Kidney glomerular epithelial cell (primary cell): ENCODE results near the gene ARID1B.
"Not testable (repeated sequence)": the region's sequence is repeated elsewhere in the genome, so short reads cannot be mapped to it uniquely, and the experiment has no call there.

Experiments
- DNase-seq: peaks from one replicate; lab custom pipeline; 2025; lab: John Stamatoyannopoulos, UW

Gene ARID1B

GRCh38 chr6:156963712-156964700 lies 186.8 kb downstream of the ARID1B start:
- no peak for DNase-seq

- no peak for DNase-seq
Observed at GRCh38 chr6:156967852-156968251, 190.7 kb downstream of the ARID1B start.

GRCh38 chr6:156969233-156969632 lies 192.1 kb downstream of the ARID1B start:
- DNase-seq, result no peak

- no peak for DNase-seq
Observed at GRCh38 chr6:156970595-156971112, 193.5 kb downstream of the ARID1B start.

GRCh38 chr6:156971153-156971885 lies 194.1 kb downstream of the ARID1B start:
- DNase-seq, result no peak

- no peak for DNase-seq
Observed at GRCh38 chr6:156972145-156972544, 195.0 kb downstream of the ARID1B start.

GRCh38 chr6:156974830-156975261 lies 197.7 kb downstream of the ARID1B start:
- no peak for DNase-seq

- DNase-seq, result no peak
Observed at GRCh38 chr6:156975414-156975813, 198.2 kb downstream of the ARID1B start.

GRCh38 chr6:156976216-156977127 lies 199.3 kb downstream of the ARID1B start:
- DNase-seq, result no peak

GRCh38 chr6:156977527-156978291 lies 200.5 kb downstream of the ARID1B start:
- DNase-seq, result no peak

GRCh38 chr6:156978948-156979347 lies 201.8 kb downstream of the ARID1B start:
- DNase-seq, result no peak

- no peak for DNase-seq
Observed at GRCh38 chr6:156980515-156980914, 203.3 kb downstream of the ARID1B start.

GRCh38 chr6:156980948-156981347 lies 203.8 kb downstream of the ARID1B start:
- no peak for DNase-seq

- DNase-seq, result no peak
Observed at GRCh38 chr6:156982168-156982567, 205.0 kb downstream of the ARID1B start.

GRCh38 chr6:156982864-156983263 lies 205.7 kb downstream of the ARID1B start:
- not testable (repeated sequence) for DNase-seq

GRCh38 chr6:156984178-156984738 lies 207.1 kb downstream of the ARID1B start:
- DNase-seq, result no peak

- DNase-seq, result no peak
Observed at GRCh38 chr6:156985309-156985708, 208.1 kb downstream of the ARID1B start.

- DNase-seq, result no peak
Observed at GRCh38 chr6:156988276-156989158, 211.3 kb downstream of the ARID1B start.

- DNase-seq, result no peak
Observed at GRCh38 chr6:156989159-156989806, 212.1 kb downstream of the ARID1B start.
